Panc1 (cell line): ENCODE data around the gene FAM107B.

ENCODE experiments used
- CTCF ChIP-seq: fragments of 450-650 bp; IDR thresholded peaks from 2 replicates; pipeline ENCODE4 v1.5.1; 2017; ENCODE audit warnings: mild to moderate bottlenecking
- POLR2AphosphoS5 ChIP-seq: IDR thresholded peaks from 2 replicates; pipeline ENCODE4 v1.6.1; 2012; ENCODE audit warnings: mild to moderate bottlenecking, low read depth, low read length, moderate library complexity
- REST ChIP-seq, 2 experiments: IDR thresholded peaks; 2 replicates each; pipeline ENCODE4 v1.6.1; 2011 to 2012; ENCODE audit warnings: low read depth in 2 of 2, control low read depth in 1 of 2, low read length in 1 of 2, mild to moderate bottlenecking in 1 of 2, moderate library complexity in 1 of 2; ENCODE audit not compliant: insufficient read depth in 1 of 2
- SIN3A ChIP-seq: IDR thresholded peaks from 2 replicates; pipeline ENCODE4 v1.6.1; 2012; ENCODE audit warnings: low read depth, mild to moderate bottlenecking, low read length, moderate library complexity, borderline replicate concordance; ENCODE audit not compliant: insufficient read depth

GRCh38 chr10:14564268-14564744 is 210.4 kb downstream of the FAM107B start:
- TF ChIP-seq CTCF (no peak), SIN3A (no peak), REST (IDR thresholded peaks at IDR 0.05; ENCODE audit: insufficient read depth in 1 of 2, low read depth in 2 of 2, low read length in 1 of 2) (no peak), POLR2AphosphoS5 (no peak)
